Pons (tissue), 1 donor: ENCODE measurements around the gene FKBP14.
"Not testable (repeated sequence)": the region's sequence is repeated elsewhere in the genome, so short reads cannot be mapped to it uniquely, and the experiment has no call there.

Experiments
- DNase-seq: peaks from one replicate; pipeline ENCODE4 v3.0.0-alpha.2; 2016; ENCODE audit warnings: low spot score

The FKBP14 gene

DNA sequence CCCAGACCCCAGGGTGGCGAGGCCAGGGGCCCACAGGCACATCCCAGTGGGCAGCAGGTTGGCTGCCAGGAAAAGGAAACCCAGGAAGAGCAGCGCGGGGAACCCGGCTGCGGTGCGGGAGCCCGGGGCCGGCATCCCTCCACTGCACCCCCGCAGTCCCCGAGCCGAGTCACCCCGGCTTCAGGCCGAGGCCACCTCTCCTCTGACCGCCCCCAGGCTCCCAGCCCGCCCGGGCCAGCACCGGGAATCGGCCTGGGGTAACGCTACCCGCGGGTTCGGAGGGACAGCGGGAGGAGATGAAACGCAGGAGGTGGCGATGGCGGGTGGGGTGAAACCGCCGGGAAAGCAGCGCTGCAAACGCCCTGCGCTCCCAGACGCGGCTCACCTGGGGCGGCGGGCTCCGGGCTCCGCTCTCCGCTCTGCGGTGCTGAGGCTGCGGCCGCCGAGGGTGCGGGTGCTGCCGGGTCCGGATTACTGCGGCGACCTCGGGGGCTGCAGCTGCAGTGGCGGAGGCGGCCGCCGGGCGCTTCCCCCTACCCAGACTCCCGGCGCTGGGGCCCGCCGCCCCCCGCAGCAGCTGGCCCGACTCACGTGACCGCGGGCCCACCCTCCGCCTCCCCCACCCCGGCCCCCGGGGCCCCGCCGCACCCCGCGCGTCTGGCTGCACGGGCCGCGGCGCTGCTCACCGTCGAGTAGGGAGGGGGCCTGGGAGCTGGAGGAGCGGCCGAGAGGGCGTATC is 37.1 kb downstream of the FKBP14 start, which contains the start of gene SCRN1:
Gene SCRN1, minus strand, starts transcription at position 545 of the 739 bp plus-strand sequence. CDS start 20,734 bp downstream, outside the sequence.
- no peak for DNase-seq

DNA sequence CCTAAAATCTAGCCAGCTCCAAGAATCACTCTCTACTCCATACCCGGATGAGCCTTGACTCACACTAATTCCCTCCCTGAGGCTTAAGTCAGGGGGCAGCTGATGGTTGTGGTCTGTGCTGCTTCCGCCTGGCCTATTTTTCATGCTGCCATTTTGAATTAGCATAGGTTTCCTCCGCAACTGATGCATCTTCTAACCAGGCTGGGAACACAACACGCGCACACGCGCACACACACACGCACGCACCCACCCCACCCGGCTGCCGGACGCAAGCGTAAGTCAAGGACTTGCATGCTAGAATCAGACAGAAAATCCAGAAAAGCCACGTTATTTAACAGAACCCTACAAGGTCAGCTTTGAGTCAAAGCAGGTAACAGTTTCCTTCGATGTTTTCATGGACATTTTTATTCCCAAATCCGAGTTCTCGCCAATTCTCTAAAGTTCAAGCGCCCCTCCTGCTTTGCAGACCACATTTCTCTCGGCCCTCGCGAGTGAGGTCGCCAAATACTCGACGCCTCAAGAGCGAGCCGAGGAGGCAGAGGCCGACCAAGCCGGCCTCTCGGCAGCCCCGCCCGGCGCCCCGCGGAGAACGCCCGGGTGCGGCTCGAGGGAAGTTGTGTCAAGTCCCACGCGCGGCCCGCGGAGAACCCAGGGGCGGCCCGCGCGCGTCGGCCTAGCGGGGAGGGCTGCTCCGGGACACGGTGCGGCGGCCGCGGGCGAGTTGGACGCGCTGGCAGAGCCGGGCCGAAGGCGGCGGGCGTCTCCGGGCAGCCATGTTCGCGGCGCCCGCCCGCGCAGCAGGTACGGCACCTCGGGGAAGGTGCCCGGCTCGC is 37.9 kb downstream of the FKBP14 start:
- DNase-seq, result no peak

DNA sequence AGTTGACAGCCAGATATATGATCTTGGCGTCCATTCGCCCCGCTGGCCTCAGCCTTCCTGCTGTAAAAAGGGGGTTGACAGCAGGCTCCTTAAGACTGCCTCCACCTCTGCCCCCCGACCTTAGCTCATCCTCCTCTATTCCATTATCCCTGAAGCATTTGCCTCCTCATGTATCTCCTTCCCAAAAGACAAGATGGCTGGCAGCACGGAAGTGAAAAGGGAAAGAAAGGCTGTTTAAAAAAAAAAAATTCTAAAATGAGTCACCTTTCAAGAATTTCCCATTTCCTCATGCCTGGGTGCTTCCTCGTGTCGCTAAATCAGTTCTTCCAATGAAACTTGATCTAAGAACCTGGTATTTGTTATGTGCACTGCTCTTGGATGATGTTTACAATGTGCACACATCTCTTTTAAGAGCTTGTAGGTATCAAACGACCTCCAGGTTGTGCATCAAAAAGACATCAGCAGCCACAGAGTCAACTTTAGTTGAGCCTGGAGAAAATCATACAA is 38.6 kb downstream of the FKBP14 start:
- no peak for DNase-seq

DNA sequence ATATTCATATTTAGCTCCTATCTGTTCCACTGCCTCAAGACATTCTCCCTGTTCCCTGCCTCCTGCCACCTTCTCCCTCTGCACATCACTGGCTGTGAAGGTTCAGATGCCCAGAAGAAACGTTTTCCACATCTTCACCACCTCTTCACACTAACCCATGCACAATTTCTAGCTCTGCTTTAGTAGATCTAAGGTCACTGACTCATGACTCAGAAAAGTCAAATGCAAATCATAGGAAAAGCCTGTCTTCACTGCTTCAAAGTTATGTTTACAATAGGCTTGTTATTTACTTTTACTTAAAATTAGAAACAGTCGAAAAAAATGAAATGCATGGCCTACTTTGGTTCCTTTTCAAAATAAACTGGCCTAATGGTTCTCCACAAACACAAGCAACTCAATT is 39.4 kb downstream of the FKBP14 start:
- DNase-seq, result no peak

DNA sequence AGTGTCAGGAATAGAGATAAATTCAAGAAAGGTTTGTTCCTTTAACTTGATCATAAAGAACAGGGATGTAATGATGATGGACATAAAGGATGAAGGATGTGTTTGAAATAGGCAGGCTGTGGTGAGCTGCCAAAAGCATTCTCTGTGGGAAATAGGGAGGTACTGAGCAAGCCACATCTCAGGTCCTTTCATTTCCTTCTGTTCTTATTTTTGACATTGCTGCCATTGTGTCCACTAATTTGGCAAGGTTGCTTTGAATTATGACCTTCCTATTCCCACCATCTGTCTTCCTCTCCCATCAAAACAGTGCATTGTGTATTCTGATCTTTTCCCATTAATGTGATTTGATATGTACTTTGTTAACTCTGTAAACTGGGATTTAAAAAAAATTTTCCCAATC is 46.4 kb downstream of the FKBP14 start:
- no peak for DNase-seq

DNA sequence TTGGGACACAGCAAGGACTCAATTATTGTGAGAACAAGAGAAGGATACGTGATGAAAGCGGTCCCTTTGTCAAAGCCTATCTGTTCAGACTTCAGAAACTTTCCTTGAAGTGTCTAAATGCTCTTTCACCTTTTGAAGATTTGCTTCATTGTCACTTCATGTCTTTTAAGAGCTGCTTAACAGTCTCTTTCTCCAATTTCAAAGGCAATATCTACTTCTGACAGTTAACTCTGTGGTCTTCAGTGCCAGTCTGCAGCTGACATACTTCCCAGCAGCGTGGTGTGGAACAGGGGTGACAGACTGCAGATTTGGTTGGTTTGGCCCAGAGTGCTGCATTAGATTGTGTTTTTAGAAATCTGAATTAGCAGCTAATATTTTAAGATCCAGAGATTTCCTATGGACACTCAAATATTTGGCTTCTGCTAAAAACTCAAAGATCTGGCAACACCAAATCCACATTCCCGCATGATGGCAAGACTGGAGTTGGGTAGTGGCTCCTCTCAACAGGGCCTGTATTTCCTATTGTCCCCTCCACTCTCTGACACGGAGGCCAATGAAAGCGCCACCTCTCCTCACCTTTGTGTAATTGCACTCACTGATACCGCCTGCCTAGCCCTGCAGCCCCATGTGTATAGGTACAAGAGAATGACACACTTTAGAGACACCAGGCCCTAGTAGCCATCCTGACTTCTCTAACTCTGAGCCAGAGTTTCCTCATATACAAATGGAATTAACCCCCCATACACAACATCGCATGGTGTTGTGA is 48.4 kb downstream of the FKBP14 start:
- DNase-seq, result no peak

DNA sequence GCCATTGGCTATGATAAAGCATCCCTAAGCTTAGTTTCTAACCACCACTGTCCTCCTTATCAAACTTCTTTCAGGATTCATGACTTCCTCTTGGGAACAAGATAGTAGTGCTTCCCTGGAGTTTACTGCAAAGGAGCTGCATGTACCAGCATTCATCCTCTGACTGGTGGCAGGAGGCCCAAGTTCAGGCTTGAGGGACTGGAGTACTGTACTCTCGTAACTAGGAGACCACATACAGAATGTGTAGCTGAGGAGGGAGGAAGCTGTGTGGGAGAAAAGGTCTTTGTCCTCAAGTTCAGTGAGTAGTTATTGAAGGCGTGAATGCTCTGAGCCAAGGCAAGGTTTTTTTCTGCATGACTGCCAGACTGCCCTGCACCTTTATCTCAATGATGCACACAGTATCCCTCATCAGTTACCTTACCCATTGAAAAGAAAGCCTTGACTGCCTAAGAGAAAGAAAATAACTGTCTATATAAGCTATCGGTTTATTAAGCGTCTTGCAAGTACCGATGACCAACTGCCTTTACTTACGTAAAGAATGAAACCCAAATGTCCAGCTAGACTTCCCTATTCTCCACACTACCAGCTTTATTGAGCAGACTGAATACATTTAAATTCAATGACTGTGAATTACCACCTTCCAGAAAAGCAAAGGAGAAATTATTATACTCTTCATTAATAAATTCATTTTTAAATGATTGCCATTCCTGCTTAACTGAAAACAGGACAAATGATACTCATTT is 49.7 kb downstream of the FKBP14 start:
- peak; percentile 77 for DNase-seq

DNA sequence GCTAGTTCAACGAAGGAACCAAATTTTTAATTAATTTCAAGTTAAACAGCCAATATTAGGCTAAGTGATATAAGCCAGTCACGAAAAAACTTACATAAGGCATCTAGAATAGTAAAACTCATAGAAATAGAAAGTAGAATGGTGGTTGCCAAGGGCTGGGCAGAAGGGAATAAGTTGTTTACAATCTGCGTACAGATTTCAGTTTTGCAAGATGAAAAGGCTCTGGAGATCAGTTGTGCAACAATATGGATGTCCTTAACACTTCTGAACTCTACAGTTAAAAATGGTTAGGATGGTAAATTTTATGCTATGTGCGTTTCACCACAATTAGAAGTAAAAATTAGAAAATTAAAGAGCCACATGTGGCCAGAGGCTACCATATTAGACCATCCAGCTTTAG is 50.2 kb downstream of the FKBP14 start:
- no peak for DNase-seq

DNA sequence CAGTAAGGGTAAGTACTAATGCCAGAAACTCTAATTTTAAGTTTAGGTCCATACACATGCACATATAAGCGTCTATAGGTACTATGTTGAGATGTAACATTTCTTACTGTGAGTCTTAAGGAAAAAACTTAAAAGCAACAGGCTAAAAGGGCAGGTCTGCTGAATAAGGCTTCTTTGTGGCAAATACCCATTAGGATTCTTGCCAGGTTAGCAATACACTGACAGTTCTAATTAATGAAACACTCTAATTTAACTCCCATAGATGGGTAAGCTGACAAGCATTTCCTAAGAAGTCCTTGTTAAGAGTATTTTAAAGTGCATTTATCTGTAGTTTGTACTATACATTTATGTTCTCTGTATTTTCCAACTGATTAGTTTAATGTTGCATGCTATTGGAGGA is 50.9 kb downstream of the FKBP14 start:
- DNase-seq, result no peak

DNA sequence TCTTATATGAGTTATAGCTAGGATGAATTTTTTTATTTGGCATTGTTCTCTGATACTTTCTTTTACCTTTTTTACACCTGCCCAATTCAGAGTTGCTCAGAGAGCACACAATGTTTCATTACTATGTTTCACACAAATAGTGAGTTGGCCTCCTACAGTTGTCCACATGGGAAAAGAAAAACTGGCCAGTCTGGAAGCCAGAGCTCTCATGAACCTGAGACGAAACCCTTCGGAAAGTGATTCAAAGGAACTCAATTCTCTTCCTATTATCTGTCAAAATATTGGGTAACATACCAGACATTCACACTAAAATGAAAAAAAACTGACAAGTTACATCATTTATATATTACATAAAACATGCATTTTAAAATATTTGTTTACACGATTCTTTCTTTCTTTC is 52.2 kb downstream of the FKBP14 start:
- no peak for DNase-seq

DNA sequence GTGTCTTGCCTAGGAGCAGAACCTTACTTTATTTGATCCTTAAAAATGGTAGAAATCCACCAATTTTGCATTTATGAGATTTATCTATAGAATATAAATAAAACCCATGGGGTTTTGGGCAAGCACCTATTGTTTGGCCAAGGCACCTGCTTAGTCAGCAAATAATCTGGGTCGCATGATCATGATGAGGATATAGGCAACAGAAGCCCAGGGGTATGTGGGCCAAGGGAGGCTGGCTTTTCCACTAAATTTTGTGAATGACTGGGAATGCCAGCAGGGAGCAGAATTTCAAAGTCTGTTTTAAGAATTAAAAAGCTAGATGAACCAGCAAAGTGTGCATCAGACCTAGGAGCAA is 54.2 kb downstream of the FKBP14 start:
- no peak for DNase-seq

DNA sequence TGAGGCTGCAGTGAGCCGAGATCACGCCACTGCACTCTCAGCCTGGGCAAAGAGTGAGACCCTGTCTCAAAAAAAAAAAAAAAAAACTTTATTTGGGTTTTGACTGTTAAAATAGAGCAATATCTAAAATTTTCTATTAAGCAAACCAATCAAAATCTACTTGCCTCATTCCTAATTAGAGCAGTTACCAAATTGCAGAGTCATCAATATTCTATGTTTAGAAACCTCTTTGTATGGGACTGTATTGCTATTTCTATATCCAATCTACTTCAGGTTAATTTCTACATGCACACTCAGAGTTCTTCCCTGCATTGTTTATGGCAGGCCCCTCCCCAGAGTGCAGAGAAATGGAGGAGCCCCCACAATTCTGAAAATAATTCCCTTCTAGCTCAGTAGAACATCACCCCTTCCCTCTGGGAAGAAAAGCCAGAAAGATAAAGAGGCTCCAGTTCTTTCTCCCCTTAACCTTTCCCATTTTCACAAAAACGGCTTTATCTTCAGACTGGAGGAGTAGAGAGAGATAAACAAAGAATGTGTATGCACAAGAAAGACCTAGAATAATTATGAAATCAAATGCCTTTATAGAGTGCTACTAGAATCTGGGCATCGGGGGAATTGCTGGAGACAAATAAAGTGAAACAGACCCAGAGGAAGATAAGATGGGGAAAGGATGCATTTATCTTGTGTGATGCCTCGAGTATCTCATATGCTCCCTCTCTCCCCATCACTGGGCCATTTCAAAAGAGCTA is 54.8 kb downstream of the FKBP14 start:
- no peak for DNase-seq

DNA sequence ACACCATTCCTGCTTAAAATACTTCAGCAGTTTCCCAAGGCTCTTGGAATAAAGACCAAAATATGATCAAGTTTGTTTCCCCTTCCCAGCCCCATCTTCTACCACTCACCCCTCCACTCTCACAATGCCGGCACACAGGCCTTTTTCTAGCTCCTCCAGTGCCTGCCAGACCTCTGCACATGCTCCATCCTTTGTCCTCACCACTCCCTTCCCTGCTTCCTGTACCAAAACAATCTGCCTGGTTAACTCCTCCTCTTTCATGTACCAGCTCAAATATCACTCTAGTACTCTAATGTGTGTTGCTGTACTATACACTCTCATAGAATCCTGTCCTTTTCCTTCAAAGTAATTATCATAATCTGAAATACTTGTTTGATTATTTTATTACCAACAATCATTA is 56.3 kb downstream of the FKBP14 start:
- DNase-seq, result no peak

DNA sequence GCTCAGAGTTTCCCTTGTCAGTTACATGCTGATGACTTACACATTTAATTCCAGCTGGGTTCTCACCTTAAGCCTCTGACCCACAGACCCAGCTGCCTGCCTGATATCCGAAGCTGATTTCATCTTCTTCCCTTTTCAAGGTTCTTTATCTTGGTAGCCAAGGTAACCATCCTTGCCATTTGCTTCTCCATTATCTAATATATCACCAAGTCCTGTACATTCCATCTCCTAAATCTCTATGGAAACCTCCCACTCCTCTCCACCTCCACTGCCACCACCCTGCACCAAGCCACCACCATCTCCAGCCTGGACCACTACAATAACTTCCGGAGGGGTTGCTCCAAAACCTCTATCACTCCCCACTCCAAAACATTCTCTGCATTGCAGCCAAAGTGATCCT is 56.8 kb downstream of the FKBP14 start:
- no peak for DNase-seq

DNA sequence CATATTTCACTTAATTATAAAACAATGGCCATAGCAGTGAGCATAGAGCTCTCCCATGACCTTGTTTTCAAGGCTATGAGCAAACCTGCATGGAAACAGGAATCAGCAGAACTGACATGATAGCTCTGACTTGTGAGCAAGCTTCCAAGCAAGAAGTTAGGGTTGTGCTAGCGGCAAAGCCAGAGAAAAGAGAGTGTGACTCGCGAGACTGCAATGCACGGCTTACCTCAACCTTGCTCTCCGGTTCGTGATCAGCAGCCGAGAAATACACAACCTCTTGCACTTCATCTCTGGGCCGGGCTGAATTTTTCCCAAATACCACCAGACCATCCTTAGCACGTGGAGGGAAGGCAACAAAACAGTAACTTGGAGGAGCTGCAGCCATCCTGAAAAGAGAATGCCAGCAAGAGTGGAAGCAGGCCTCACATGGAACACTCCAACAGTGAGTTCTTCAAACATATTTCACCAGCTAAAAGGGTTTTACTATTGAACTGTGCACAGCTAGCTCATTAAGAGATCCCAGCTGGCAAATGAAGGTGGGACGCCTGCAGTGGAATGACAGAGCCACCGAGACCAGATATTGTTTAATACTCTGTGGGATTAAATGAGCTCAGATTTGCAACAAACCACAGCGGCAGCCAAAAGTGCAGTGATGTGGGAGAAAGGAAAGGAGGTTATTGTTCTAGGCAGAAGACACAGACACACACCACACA is 57.7 kb downstream of the FKBP14 start:
- no peak for DNase-seq

DNA sequence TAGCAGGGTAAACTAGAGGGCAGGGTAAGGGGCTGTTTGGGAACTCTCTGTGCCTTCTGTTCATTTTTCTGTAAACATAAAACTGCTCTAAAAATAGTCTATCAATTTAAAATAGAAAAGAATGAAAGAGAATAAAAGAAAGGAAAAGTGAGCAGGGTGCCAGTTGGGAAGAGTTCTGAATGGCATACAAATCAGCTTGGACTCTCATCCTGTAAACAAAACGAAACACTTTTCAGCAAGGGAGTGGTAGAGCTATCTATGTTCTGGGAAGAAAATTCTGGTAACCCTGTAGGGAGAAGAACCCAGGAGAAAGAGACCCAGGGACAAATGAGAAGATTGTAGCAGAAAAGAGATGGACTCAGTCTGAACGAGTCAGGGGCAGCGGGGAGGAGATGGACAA is 61.5 kb downstream of the FKBP14 start:
- DNase-seq, result peak; percentile 75

DNA sequence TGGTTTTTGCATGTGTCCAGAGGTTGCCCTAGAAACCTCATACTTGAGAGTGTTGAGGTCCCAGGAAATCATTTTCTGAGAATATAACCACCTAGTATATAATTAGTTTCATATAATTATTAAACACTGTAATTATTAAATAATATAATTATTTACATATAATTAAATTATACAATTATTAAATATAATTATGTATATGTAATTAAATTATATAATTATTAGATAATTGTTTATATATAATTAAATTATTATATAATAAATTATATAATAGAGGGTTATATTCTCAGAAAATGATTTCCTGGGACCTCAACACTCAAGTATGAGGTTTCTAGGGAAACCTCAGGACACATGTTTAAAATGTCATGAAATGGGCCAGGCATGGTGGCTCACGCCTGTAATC is 64.5 kb downstream of the FKBP14 start:
- no peak for DNase-seq

DNA sequence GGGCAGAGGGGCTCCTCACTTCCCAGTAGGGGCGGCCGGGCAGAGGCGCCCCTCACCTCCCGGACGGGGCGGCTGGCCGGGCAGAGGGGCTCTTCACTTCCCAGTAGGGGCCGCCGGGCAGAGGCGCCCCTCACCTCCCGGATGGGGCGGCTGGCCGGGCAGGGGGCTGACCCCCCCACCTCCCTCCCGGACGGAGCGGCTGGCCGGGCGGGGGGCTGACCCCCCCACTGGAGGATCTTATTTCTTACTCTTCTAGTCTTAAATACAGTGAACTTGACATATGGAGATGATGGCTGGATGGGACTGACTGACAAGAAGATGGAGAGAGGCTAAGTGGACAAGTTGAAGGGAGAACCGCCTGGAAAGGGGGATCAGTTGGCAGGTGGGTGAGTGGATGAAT is 64.9 kb downstream of the FKBP14 start:
- DNase-seq, result not testable (repeated sequence)
